ENCODE data around the gene SMO. TPM values are rescaled to one million over a fixed set of nuclear protein-coding genes. Genes with fewer than 3 reads are reported as not detected.

SMO gene
- total and polyA plus RNA-seq, 2 donors from 2014 or later = 13.2 to 20.8 TPM

- DNase-seq = peak; percentile 38 to 82 (median 56)
- TF ChIP-seq CTCF (IDR thresholded peaks at IDR 0.05; ENCODE audit: borderline replicate concordance, extremely low read depth, insufficient read depth) = no peak
- peak overlapping the region in 2 of 3 donors; percentile 64 to 67 for H3K9ac ChIP-seq (ENCODE audit: low read length in 3 of 3)
Measured at GRCh38 chr7:129188892-129189660, 643 bp downstream of the SMO start.

GRCh38 chr7:129189661-129190310 lies 1.4 kb downstream of the SMO start:
- Histone ChIP-seq H3K4me1 (ENCODE audit: control insufficient read depth in 2 of 3, insufficient read depth in 2 of 3, low read depth in 1 of 3, low read length in 3 of 3) (peaks cover 0 to 9% (median 6%) of the 10 kb centered on the region in 3 donors), H3K4me3 (ENCODE audit: low read length in 3 of 3) (peak overlapping the region; percentile 66 to 79 (median 72)), H3K36me3 (ENCODE audit: control insufficient read depth in 2 of 3, insufficient read depth in 3 of 3, low read length in 3 of 3) (no peaks in the 10 kb centered on the region), H3K9ac (ENCODE audit: low read length in 3 of 3) (peak overlapping the region in 2 of 3 donors; percentile 60 to 64), H3K27ac (ENCODE audit: low read depth in 2 of 2, low read length in 2 of 2) (no peak overlapping the region), H3K9me3 (ENCODE audit: control insufficient read depth in 2 of 3, insufficient read depth in 1 of 3, low read length in 3 of 3) (no peaks in the 10 kb centered on the region), H3K27me3 (ENCODE audit: control insufficient read depth, insufficient read depth, low read length) (no peaks in the 10 kb centered on the region)
- no peak for TF ChIP-seq CTCF (IDR thresholded peaks at IDR 0.05; ENCODE audit: borderline replicate concordance, extremely low read depth, insufficient read depth)
- FAIRE-seq (no peak), DNase-seq (no peak)
- intact Hi-C loops (cut with DNase I) = no loop called here

More at GRCh38 chr7:129188892-129189660, 643 bp downstream of the SMO start:
- no peak overlapping the region for H3K27ac ChIP-seq (ENCODE audit: low read depth in 2 of 2, low read length in 2 of 2)
- intact Hi-C loops (cut with DNase I) = no loop called here
- H3K4me3 ChIP-seq (ENCODE audit: low read length in 3 of 3) = peak overlapping the region; percentile 66 to 79 (median 72)
- FAIRE-seq = no peak
- peaks cover 0 to 9% (median 6%) of the 10 kb centered on the region in 3 donors for H3K4me1 ChIP-seq (ENCODE audit: control insufficient read depth in 2 of 3, insufficient read depth in 2 of 3, low read depth in 1 of 3, low read length in 3 of 3)
- no peaks in the 10 kb centered on the region for H3K36me3 ChIP-seq (ENCODE audit: control insufficient read depth in 2 of 3, insufficient read depth in 3 of 3, low read length in 3 of 3)
- H3K9me3 ChIP-seq (ENCODE audit: control insufficient read depth in 2 of 3, insufficient read depth in 1 of 3, low read length in 3 of 3) = no peaks in the 10 kb centered on the region
- H3K27me3 ChIP-seq (ENCODE audit: control insufficient read depth, insufficient read depth, low read length) = no peaks in the 10 kb centered on the region

- TF ChIP-seq CTCF (IDR thresholded peaks at IDR 0.05; ENCODE audit: borderline replicate concordance, extremely low read depth, insufficient read depth) = no peak
- Histone ChIP-seq H3K4me1 (ENCODE audit: control insufficient read depth in 2 of 3, insufficient read depth in 2 of 3, low read depth in 1 of 3, low read length in 3 of 3) (peaks cover 0 to 9% (median 6%) of the 10 kb centered on the region in 3 donors), H3K4me3 (ENCODE audit: low read length in 3 of 3) (no peak overlapping the region), H3K9me3 (ENCODE audit: control insufficient read depth in 2 of 3, insufficient read depth in 1 of 3, low read length in 3 of 3) (no peaks in the 10 kb centered on the region), H3K27ac (ENCODE audit: low read depth in 2 of 2, low read length in 2 of 2) (no peak overlapping the region), H3K27me3 (ENCODE audit: control insufficient read depth, insufficient read depth, low read length) (no peaks in the 10 kb centered on the region), H3K9ac (ENCODE audit: low read length in 3 of 3) (no peak overlapping the region), H3K36me3 (ENCODE audit: control insufficient read depth in 2 of 3, insufficient read depth in 3 of 3, low read length in 3 of 3) (no peaks in the 10 kb centered on the region)
- DNase-seq (no peak), FAIRE-seq (no peak)
- intact Hi-C loops (cut with DNase I) = no loop called here
Measured at GRCh38 chr7:129191272-129191671, 2.8 kb downstream of the SMO start.

Data from kidney (tissue), 14 donors.